ENCODE measurements around the gene DNAL4.

- TF ChIP-seq POLR2A (IDR thresholded peaks at IDR 0.05) (no peak), CTCF (IDR thresholded peaks at IDR 0.05) (no peak)
These were observed 46.2 kb upstream of the DNAL4 start for GRCh38 chr22:38840129-38840528.

Data from vagina (tissue), 2 donors.